Osteoblast (primary cell): ENCODE results near the gene STPG3. TPM values are rescaled to one million over a fixed set of nuclear protein-coding genes. Genes with fewer than 3 reads are reported as not detected.

Experiments used
- DNase-seq: peaks from one replicate; pipeline ENCODE4 v3.0.0; 2011; ENCODE audit warnings: low spot score, mixed read lengths; ENCODE audit not compliant: insufficient read length; ENCODE audit errors: missing footprints
- H2AFZ ChIP-seq: 2 replicates; pipeline ENCODE4 v1.6.0; 2011; ENCODE audit warnings: mild to moderate bottlenecking, low read length
- H3K27ac ChIP-seq: 2 replicates; pipeline ENCODE4 v1.5.1; 2011; ENCODE audit warnings: mild to moderate bottlenecking, low read depth, low read length, moderate library complexity
- H3K27me3 ChIP-seq: 2 replicates; pipeline ENCODE4 v1.6.0; 2012; ENCODE audit warnings: mild to moderate bottlenecking, control low read depth, inconsistent platforms, low read length, moderate library complexity; ENCODE audit not compliant: insufficient read depth
- H3K36me3 ChIP-seq: 2 replicates; pipeline ENCODE4 v1.5.1; 2011; ENCODE audit warnings: mild to moderate bottlenecking, low read length, control low read depth, moderate library complexity; ENCODE audit not compliant: insufficient read depth
- H3K4me1 ChIP-seq: 2 replicates; pipeline ENCODE4 v1.5.1; 2011; ENCODE audit warnings: mild to moderate bottlenecking, low read length, control low read depth, moderate library complexity; ENCODE audit not compliant: insufficient read depth
- H3K4me2 ChIP-seq: 2 replicates; pipeline ENCODE4 v1.6.0; 2011; ENCODE audit warnings: mild to moderate bottlenecking, low read length; ENCODE audit not compliant: insufficient read depth
- H3K4me3 ChIP-seq: fragments of 200-600 bp; sonication (generic); 3 replicates; pipeline ENCODE4 v1.5.1; 2012; ENCODE audit warnings: mild to moderate bottlenecking, low read length, inconsistent platforms; ENCODE audit not compliant: insufficient read depth
- H3K79me2 ChIP-seq: 2 replicates; pipeline ENCODE4 v1.6.0; 2012; ENCODE audit warnings: mild to moderate bottlenecking, low read length, control low read depth, inconsistent platforms; ENCODE audit not compliant: insufficient read depth
- H3K9me3 ChIP-seq: 2 replicates; pipeline ENCODE4 v1.5.1; 2011; ENCODE audit warnings: low read depth, low read length, control low read depth
- H4K20me1 ChIP-seq: 2 replicates; pipeline ENCODE4 v1.6.0; 2012; ENCODE audit warnings: mild to moderate bottlenecking, low read length, control low read depth; ENCODE audit not compliant: insufficient read depth
- total RNA-seq: library from RNA; depleted of rRNA; stranded (reverse); fragments of >200 nt; gene quantifications from 2 replicates; pipeline ENCODE4 v1.2.3, GENCODE V29; 2012
- TF ChIP-seq, protein P1 (sequence below): IDR thresholded peaks from 2 replicates; pipeline ENCODE4 v1.5.1; 2011; ENCODE audit warnings: mild to moderate bottlenecking, low read depth, low read length, moderate library complexity; ENCODE audit errors: extremely low read depth

Gene STPG3
- total RNA-seq, 1 donor, result 0.36 TPM

DNA sequence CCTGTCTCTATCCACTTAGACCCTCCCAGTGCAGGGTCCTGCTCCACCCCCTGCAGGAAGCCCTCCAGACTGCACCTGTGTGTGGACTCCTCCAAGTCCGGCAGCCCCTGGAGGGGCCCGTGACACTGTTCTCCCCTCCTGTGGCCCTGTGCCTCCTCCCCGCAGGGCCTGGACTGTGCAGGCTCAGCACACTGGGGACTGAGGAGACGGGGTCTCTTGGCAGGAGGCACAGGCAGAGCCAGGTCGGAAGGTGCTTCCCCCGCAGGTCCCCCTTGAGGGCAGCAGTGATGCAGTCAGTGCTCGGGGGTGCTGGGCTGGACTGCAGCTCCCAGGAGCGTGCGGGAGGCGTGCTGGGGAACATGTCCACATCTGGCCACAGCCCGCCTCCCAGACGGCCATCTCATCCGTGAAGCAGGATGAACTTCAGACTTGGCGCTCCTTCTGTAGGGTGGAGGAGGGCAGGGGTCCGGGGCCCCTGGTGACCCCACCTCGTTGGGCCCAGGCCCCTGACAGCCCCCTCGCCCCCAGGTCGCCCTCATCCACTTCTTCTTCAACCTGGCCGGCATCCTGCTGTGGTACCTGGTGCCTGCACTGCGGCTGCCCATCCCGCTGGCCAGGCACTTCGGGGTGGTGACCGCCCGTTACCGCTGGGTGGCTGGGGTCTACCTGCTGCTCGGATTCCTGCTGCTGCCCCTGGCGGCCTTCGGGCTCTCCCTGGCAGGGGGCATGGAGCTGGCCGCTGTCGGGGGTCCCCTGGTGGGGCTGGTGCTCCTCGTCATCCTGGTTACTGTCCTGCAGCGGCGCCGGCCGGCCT, 15.5 kb upstream of the STPG3 start:
- Histone ChIP-seq H3K4me2 (no peak overlapping the region), H3K79me2 (peaks cover 20% of the 10 kb centered on the region), H3K4me1 (peaks cover 3% of the 10 kb centered on the region)

DNA sequence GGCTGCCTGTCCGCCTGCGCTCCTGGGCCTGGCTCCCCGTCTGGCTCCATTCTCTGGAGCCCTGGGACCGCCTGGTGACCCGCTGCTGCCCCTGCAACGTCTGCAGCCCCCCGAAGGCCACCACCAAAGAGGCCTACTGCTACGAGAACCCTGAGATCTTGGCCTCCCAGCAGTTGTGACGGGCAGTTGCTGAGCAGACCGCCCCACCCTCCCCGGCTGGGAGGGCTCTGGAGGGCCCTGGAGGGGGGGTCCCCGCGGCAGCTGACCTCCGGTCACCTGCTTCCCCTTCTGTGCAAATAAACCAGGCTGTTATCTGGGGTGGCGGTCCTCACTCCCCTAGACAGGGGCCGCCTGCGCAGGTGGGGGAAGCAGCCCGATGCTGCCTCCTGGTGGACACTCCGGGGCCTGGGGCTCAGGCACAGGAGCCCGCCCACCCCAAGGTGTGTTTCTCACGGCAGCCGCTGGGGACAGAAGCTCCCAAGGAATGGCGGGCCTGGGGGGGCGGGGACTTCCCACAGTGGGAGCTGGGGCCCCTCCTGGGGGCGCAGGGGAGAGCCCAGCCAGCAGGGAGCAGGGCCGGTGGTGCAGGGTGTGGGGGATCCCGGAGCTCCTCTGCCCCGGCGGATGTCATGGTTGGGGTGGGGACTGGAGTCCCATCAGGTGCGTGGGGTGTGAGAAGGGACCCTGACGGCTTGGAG, 14.7 kb upstream of the STPG3 start:
- Histone ChIP-seq H3K27me3 (no peaks in the 10 kb centered on the region), H3K4me2 (no peak overlapping the region), H3K4me3 (peak overlapping the region; percentile 7), H3K79me2 (peaks cover 20% of the 10 kb centered on the region), H3K27ac (no peak overlapping the region), H4K20me1 (peaks cover 10% of the 10 kb centered on the region), H3K36me3 (no peaks in the 10 kb centered on the region), H3K4me1 (peaks cover 3% of the 10 kb centered on the region), H3K9me3 (no peaks in the 10 kb centered on the region), H2AFZ (no peak overlapping the region)
- DNase-seq, result peak; percentile 100
- TF ChIP-seq, protein P1, sequence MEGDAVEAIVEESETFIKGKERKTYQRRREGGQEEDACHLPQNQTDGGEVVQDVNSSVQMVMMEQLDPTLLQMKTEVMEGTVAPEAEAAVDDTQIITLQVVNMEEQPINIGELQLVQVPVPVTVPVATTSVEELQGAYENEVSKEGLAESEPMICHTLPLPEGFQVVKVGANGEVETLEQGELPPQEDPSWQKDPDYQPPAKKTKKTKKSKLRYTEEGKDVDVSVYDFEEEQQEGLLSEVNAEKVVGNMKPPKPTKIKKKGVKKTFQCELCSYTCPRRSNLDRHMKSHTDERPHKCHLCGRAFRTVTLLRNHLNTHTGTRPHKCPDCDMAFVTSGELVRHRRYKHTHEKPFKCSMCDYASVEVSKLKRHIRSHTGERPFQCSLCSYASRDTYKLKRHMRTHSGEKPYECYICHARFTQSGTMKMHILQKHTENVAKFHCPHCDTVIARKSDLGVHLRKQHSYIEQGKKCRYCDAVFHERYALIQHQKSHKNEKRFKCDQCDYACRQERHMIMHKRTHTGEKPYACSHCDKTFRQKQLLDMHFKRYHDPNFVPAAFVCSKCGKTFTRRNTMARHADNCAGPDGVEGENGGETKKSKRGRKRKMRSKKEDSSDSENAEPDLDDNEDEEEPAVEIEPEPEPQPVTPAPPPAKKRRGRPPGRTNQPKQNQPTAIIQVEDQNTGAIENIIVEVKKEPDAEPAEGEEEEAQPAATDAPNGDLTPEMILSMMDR, result peak; percentile 91

More for the DNA sequence above, 15.5 kb upstream of the STPG3 start:
- H4K20me1 ChIP-seq, result peaks cover 10% of the 10 kb centered on the region
- H2AFZ ChIP-seq, result no peak overlapping the region
- no peak for DNase-seq
- TF ChIP-seq, protein P1, result no peak
- H3K9me3 ChIP-seq, result no peaks in the 10 kb centered on the region
- no peaks in the 10 kb centered on the region for H3K27me3 ChIP-seq
- no peaks in the 10 kb centered on the region for H3K36me3 ChIP-seq
- H3K4me3 ChIP-seq, result no peak overlapping the region
- no peak overlapping the region for H3K27ac ChIP-seq

DNA sequence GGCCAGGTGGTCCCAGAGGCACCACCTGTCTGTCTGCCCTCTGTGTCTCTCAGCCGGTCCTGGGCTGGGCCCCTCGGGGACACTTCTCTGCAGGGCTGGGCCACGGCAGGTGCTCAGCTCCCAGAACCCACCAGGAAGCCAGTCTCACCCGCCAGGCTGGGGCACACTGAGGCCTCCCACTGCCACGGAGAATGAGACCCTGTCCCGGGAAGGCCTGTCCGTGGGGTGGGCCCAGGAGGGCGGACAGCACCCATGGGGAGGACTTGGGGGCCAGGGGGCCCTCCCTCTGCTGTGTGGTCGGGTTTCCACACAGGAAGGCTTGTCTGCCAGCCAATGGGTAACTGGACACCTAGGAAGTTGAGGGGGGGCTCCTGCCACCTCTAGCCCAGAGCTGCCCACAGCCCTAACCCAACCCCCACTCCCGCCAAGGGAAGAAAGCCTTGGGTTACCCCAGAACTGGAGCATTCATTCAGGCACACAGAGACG, 14.1 kb upstream of the STPG3 start:
- Histone ChIP-seq H3K4me1 (peaks cover 3% of the 10 kb centered on the region), H3K27me3 (no peaks in the 10 kb centered on the region), H2AFZ (no peak overlapping the region), H3K9me3 (no peaks in the 10 kb centered on the region), H3K4me2 (no peak overlapping the region), H3K4me3 (no peak overlapping the region), H3K79me2 (peaks cover 25% of the 10 kb centered on the region), H3K27ac (no peak overlapping the region), H3K36me3 (peaks cover 3% of the 10 kb centered on the region), H4K20me1 (peaks cover 15% of the 10 kb centered on the region)
- DNase-seq, result no peak
- TF ChIP-seq, protein P1, result no peak
